CD4-positive, alpha-beta T cell treated with Interleukin-4 for 1 hour (primary cell): ENCODE results near the gene IRAK1BP1.
"Not testable (repeated sequence)": the region's sequence is repeated elsewhere in the genome, so short reads cannot be mapped to it uniquely, and the experiment has no call there.

Source experiments
- DNase-seq, 2 donors: peaks; one replicate each; pipeline ENCODE4 v3.0.0-alpha.2; 2020 to 2022

IRAK1BP1 gene

DNA sequence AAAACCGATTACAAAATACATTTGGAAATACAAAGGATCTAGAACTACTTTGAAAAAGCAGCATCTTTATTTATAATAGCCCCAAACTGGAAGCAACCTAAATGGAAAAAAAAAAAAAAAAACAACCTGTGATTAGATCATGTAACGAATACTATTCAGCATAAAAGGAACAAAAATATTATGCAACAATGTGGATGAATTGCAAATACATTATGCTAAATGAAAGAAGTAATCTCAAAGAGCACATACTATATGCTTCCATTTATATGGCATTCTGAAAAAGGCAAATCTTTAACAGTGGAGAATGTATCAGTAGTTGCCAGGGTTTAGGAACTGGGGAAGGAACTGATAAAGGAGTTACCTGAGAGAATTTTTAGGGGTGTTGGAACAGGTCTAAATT is 28.9 kb downstream of the IRAK1BP1 start:
- DNase-seq = no peak

GRCh38 chr6:78908621-78909020 is 41.3 kb downstream of the IRAK1BP1 start:
- DNase-seq = no peak

GRCh38 chr6:78909391-78909790 is 42.0 kb downstream of the IRAK1BP1 start:
- DNase-seq = peak in 1 of 2 donors; percentile 16

DNA sequence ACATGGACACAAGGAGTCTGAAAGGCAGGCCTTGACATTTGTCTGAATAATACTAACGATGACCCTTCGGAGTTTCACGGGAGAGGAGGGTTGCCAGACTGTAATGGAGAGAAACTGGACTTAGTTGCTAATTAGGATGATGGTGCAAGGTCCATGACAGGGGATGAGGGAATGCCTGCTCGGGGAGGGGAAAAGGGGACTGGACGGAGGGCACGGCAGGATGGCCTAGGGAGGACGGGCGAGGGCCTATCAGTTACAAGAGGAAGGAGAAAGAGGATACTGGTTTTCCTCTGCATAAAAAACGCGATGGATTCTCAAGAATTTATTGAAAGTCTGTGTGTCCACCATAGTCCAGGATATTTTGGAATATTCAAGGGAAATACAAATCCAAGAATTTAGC is 42.7 kb downstream of the IRAK1BP1 start:
- no peak for DNase-seq

- no peak for DNase-seq
Measured at GRCh38 chr6:78910591-78911171, 43.3 kb downstream of the IRAK1BP1 start.

- no peak for DNase-seq
Measured at GRCh38 chr6:78911218-78911940, 44.0 kb downstream of the IRAK1BP1 start.

DNA sequence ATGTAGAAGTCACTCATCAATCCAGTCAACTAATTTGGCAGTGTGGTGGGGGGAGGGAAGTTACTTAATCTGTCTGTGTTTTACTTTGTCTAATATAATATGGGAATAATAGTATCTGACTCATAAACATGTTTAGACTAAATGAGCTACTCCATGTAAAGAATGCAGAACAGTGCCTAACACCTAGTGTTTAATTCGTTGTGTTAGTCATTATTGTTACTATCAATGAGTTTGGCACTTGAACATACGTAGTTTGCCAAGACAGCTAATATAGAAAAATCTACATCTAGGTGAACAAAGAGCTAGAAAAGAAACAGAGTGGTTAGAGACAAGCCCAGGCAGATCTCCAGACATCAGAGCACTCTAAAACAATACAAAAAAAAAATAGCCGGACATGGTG is 49.1 kb downstream of the IRAK1BP1 start:
- DNase-seq = no peak

DNA sequence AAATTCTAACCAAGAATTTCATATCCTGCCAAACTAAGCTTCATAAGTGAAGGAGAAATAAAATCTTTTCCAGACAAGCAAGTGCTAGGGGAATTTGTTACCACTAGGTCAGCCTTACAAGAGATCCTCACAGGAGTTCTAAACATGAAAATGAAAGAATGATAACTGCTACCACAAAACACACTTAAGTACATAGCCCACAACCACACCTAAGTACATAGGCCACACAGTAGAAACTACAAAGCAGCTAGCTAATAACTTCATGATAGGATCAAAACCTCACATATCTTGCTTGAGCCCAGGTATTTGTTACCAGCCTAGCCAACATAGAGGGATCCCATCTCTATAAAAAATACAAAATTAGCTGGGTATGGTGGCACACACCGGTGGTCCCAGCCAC is 50.4 kb downstream of the IRAK1BP1 start:
- DNase-seq = no peak

DNA sequence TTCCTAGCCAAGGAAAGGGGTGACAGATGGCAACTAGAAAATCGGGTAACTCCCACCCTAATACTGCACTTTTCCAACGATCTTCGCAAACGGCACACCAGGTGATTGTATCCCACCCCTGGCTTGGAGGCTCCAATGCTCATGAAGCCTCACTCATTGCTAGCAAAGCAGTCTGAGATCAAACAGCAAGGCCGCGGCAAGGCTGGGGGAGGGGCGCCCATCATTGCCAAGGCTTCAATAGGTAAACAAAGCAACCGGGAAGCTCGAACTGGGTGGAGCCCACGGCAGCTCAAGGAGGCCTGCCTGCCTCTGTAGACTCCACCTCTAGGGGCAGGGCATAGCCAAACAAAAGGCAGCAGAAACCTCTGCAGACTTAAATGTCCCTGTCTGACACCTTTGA is 53.8 kb downstream of the IRAK1BP1 start:
- not testable (repeated sequence) for DNase-seq

GRCh38 chr6:78925317-78925716 is 58.0 kb downstream of the IRAK1BP1 start:
- no peak for DNase-seq

DNA sequence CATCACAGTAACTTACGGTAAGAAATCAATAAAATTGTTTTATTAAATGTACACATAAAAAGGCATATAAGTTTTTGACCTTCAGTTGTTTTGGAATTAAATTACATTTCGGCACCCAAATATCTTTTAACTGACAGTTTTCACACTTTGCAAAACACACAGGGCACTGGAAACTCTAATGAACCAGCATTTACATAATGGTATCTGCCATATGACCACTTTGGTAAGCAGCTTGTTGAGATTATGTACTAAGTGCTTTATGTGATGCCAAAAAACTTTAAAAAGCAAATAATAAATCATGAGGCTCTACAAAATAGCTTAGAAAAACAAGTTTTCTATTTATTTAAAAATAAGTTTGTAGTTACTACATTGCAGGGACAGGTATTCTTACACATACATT is 68.2 kb downstream of the IRAK1BP1 start:
- DNase-seq = no peak

DNA sequence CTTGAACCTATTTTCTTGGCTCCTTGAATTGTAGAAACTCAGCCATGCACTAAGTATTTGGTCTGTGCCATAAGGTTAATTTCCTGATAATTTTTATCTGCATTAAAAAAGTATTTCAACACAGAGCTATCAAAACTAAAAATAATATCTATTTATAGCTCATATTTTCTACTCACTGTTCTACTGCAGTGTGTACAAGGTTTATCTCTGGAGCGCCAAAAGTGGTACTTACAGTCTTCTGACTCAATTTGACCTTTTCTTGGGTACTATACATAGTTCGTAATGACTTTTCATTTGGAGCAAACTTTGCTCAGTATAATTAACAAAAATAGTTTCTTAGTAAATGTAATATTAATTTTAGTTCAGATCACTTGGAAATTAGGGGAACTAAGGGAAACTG is 69.2 kb downstream of the IRAK1BP1 start:
- DNase-seq = no peak

- no peak for DNase-seq
Measured at GRCh38 chr6:78942446-78942845, 75.1 kb downstream of the IRAK1BP1 start.

GRCh38 chr6:78947529-78947928 is 80.2 kb downstream of the IRAK1BP1 start:
- DNase-seq = no peak

GRCh38 chr6:78947962-78948361 is 80.6 kb downstream of the IRAK1BP1 start:
- no peak for DNase-seq

GRCh38 chr6:78948785-78949184 is 81.4 kb downstream of the IRAK1BP1 start:
- no peak for DNase-seq

- DNase-seq = no peak
Measured at GRCh38 chr6:78952362-78952761, 85.0 kb downstream of the IRAK1BP1 start.
